Erythroblast (primary cell): ENCODE measurements around the gene CCDC106.

Experiments
- GATA1 ChIP-seq: IDR thresholded peaks from 2 replicates; pipeline ENCODE4 v1.6.1; 2011; ENCODE audit warnings: low read depth, mild to moderate bottlenecking, control low read depth, low read length, moderate library complexity
- POLR2A ChIP-seq: IDR thresholded peaks from 2 replicates; pipeline ENCODE4 v1.6.1; 2011; ENCODE audit warnings: mild to moderate bottlenecking, low read length

DNA sequence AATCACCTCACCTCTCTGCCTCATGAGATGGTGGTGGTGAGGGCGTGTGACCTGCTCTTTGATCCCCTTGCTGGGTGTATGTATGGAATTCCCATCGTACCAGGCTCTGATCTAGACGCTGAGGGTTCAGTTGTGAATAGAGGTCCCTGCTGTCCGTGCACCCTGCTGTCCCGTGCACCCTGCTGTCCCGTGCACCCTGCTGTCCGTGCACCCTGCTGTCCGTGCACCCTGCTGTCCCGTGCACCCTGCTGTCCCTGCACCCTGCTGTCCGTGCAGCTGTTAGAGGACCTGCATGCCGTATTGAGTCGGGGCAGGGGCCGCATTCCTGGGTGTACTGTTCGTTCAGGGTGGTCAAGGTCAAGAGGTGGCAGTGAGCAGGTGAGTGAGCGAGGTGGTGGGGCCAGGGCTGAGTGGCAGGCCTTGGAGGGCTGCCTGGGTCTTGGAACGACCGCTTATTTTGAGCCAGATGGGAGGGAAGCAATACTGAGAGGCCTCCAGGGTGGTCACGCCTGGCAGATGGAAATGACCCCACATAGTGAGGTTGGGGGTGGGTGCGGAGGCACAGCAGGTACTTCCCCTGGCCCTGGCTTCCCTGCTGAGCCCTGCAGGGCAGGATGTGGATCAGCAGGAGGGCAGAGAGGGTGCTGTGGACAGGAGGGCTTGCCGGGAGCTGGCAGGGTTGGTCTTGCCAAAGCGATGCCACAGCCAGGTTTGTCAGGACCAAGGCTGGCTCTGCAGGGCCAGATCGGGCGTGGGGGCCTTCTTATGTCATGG is 22.5 kb downstream of the CCDC106 start:
- TF ChIP-seq POLR2A (no peak), GATA1 (no peak)
